ENCODE data around the gene PHF10.

The PHF10 gene

DNA sequence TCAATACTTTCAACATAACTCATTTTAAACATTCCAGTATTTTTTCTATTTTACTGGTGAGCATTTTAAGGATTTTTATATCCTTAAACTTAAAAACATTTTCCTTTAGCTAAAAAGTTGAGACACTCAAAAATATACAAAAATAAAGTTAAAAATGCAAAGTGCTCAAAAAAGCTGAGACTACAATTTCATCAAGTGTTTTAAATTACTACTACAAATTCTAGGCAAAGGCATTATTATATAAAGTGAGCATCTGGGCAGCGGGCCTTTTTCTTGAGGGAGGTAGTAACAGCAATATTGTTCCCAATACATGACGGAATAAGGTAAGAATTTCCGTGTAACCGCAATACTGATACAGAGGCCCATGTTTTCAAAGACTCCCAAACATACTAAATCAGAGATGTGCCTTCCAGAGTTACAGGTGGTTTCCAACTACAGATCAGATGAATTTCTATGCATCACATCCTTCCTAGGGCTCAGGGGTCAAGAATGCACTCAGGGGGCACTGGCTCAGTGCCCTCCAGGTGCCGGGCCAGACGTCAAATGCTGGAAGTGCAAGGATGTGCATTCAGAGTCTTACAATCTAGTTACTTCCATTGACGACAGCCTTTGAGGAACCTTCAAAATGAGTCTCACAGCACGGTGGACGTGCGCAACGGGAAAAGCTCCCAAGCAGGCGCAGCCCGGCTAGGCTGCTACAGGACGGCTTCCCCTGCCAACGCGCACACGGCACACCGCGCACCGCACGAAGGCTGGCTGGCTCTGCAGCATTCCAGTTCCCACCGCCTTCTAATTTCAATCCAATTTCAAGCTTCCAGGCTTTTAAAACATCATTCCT is 1.7 kb downstream of the PHF10 start:
- Histone ChIP-seq H3K4me1 (ENCODE audit: control insufficient read depth, insufficient read depth, low read length, unreplicated experiment) (peaks cover 11% of the 10 kb centered on the region), H2AFZ (ENCODE audit: low read length, unreplicated experiment) (peak overlapping the region; percentile 88), H3K27ac (ENCODE audit: low read depth, low read length) (peak overlapping the region; percentile 46; the same call in 1 of the 2 replicates)

DNA sequence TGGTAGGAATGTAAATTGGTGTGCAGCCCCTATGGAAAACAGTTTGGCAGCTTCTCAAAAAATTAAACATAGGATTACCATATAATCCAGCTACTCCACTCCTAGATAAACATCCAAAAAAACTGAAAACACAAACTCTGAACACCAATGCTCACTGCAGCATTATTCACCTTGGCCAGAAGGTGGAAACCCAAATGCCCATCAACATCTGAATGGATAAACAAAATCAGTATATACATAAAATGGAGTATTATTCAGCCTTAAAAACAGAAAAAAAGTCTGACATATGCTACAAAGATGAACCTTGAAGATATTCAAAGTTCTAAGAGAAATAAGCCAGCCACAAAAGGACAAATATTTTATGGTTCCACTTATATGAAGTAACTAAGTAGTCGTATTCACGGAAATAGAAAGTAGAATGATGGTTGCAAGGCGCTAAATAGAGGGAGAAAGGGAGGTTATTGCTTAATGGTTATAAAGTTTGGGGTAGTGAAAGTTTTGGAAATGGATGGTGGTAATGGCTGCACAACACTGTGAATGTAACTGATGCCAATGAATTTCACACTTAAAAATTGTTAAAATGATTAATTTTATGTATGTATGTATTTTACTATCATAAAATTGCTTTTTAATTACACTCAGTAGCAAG is 4.0 kb downstream of the PHF10 start:
- Histone ChIP-seq H3K79me2 (ENCODE audit: control insufficient read depth, insufficient read depth, low read length, unreplicated experiment) (peaks cover 24% of the 10 kb centered on the region), H2AFZ (ENCODE audit: low read length, unreplicated experiment) (no peak overlapping the region), H3K27ac (ENCODE audit: low read depth, low read length) (no peak overlapping the region)

More for the DNA sequence above, 1.7 kb downstream of the PHF10 start:
- H3K36me3 ChIP-seq (ENCODE audit: insufficient read depth, low read length) = no peaks in the 10 kb centered on the region
- H3K4me3 ChIP-seq (ENCODE audit: low read depth, low read length) = peak overlapping the region; percentile 90
- H3K27me3 ChIP-seq (ENCODE audit: insufficient read depth, low read length) = no peaks in the 10 kb centered on the region
- H3K79me2 ChIP-seq (ENCODE audit: control insufficient read depth, insufficient read depth, low read length, unreplicated experiment) = peaks cover 24% of the 10 kb centered on the region

DNA sequence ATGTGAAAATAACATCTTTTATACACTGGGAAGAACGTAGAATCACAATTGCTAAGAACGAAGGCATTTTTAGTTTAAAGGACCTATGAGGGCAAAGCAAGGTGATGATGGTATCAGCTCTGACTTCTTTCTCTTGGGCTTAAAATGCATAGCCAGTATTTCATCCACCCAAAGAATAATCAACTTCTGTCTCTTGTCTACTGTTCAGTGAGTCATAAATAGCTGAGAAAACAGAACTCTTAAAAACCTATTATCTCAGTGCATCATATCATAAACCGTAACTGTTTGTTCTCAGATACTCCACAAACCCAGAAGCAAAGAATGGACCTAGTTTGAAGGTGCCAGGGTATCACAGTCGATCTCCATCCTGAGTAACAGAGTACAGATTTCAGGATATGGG is 5.2 kb downstream of the PHF10 start:
- peaks cover 24% of the 10 kb centered on the region for H3K79me2 ChIP-seq (ENCODE audit: control insufficient read depth, insufficient read depth, low read length, unreplicated experiment)
- H3K27ac ChIP-seq (ENCODE audit: low read depth, low read length) = no peak overlapping the region
- H3K27me3 ChIP-seq (ENCODE audit: insufficient read depth, low read length) = no peaks in the 10 kb centered on the region
- peaks cover 11% of the 10 kb centered on the region for H3K4me1 ChIP-seq (ENCODE audit: control insufficient read depth, insufficient read depth, low read length, unreplicated experiment)
- no peak overlapping the region for H3K4me3 ChIP-seq (ENCODE audit: low read depth, low read length)
- no peak overlapping the region for H2AFZ ChIP-seq (ENCODE audit: low read length, unreplicated experiment)
- H3K36me3 ChIP-seq (ENCODE audit: insufficient read depth, low read length) = no peaks in the 10 kb centered on the region

More for the DNA sequence above, 4.0 kb downstream of the PHF10 start:
- H3K4me1 ChIP-seq (ENCODE audit: control insufficient read depth, insufficient read depth, low read length, unreplicated experiment) = peaks cover 11% of the 10 kb centered on the region
- no peaks in the 10 kb centered on the region for H3K36me3 ChIP-seq (ENCODE audit: insufficient read depth, low read length)
- no peaks in the 10 kb centered on the region for H3K27me3 ChIP-seq (ENCODE audit: insufficient read depth, low read length)
- H3K4me3 ChIP-seq (ENCODE audit: low read depth, low read length) = no peak overlapping the region

DNA sequence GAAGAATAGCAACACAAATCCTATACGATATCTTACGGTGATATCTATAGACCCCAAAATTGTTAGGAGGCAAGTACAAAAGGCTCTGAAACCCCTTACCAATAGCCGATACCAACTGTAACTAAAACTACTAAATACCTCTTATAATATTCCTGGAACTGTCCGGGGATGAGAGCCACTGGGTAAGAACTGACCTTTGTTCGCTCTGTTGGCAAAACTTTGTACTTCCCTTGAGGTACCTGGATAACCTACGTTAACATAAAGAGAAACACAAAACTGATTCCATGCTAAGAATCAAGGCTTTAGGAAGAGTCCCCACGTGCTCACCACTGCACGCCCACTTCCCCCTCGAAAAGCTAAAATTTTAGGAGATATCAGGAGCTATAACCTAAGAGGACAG is 9.7 kb downstream of the PHF10 start:
- no peak overlapping the region for H2AFZ ChIP-seq (ENCODE audit: low read length, unreplicated experiment)
- H3K36me3 ChIP-seq (ENCODE audit: insufficient read depth, low read length) = peaks cover 9% of the 10 kb centered on the region; the same call in 1 of the 2 replicates
- no peak overlapping the region for H3K4me3 ChIP-seq (ENCODE audit: low read depth, low read length)
- no peaks in the 10 kb centered on the region for H3K4me1 ChIP-seq (ENCODE audit: control insufficient read depth, insufficient read depth, low read length, unreplicated experiment)
- H3K79me2 ChIP-seq (ENCODE audit: control insufficient read depth, insufficient read depth, low read length, unreplicated experiment) = peaks cover 6% of the 10 kb centered on the region
- H3K27ac ChIP-seq (ENCODE audit: low read depth, low read length) = no peak overlapping the region
- no peaks in the 10 kb centered on the region for H3K27me3 ChIP-seq (ENCODE audit: insufficient read depth, low read length)

DNA sequence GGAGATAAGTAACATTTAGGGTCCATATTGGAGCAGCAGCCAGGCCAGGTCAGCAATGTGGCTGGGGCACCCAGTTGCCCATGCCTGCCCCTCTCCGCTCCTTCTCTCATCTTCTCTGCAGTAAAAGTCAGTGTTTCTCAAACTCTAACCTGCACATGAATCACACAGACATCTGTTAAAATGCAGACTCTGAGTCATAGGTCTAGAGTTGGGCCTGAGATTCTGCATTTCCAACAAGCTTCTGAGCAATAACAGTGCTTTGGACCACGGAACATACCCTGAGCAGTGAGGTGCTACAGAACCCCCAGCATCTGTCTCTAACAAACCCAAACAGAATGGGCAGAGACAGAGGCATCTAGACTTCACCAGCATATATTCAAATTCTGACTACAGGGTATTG is 10.1 kb downstream of the PHF10 start:
- Histone ChIP-seq H3K27me3 (ENCODE audit: insufficient read depth, low read length) (no peaks in the 10 kb centered on the region), H3K4me1 (ENCODE audit: control insufficient read depth, insufficient read depth, low read length, unreplicated experiment) (no peaks in the 10 kb centered on the region), H2AFZ (ENCODE audit: low read length, unreplicated experiment) (no peak overlapping the region), H3K27ac (ENCODE audit: low read depth, low read length) (no peak overlapping the region), H3K36me3 (ENCODE audit: insufficient read depth, low read length) (peaks cover 9% of the 10 kb centered on the region; the same call in 1 of the 2 replicates), H3K4me3 (ENCODE audit: low read depth, low read length) (no peak overlapping the region), H3K79me2 (ENCODE audit: control insufficient read depth, insufficient read depth, low read length, unreplicated experiment) (peaks cover 3% of the 10 kb centered on the region)

DNA sequence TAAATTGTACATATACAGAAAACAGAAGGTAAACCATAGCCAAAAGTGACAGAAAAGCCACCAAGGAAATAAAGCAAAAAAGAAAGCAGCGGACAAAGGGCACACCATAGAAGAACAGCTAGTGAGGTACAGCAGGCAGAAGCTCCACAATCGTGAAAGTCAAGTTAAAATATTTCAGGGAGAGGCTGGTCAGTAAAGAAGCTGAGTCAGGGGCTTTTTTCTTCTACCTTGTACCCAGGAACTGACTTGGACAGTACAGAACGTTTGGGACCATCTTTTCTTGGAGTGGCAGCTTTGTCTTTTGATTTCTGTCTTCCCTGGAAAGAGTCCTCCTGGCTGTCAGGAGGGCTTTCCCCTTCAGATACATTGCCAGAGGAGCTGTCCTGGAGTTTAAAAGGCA is 14.3 kb downstream of the PHF10 start:
- H3K4me3 ChIP-seq (ENCODE audit: low read depth, low read length) = no peak overlapping the region
- no peaks in the 10 kb centered on the region for H3K27me3 ChIP-seq (ENCODE audit: insufficient read depth, low read length)
- H2AFZ ChIP-seq (ENCODE audit: low read length, unreplicated experiment) = no peak overlapping the region
- H3K4me1 ChIP-seq (ENCODE audit: control insufficient read depth, insufficient read depth, low read length, unreplicated experiment) = peaks cover under 1% of the 10 kb centered on the region
- no peaks in the 10 kb centered on the region for H3K79me2 ChIP-seq (ENCODE audit: control insufficient read depth, insufficient read depth, low read length, unreplicated experiment)
- H3K36me3 ChIP-seq (ENCODE audit: insufficient read depth, low read length) = peaks cover 11% of the 10 kb centered on the region
- no peak overlapping the region for H3K27ac ChIP-seq (ENCODE audit: low read depth, low read length)

DNA sequence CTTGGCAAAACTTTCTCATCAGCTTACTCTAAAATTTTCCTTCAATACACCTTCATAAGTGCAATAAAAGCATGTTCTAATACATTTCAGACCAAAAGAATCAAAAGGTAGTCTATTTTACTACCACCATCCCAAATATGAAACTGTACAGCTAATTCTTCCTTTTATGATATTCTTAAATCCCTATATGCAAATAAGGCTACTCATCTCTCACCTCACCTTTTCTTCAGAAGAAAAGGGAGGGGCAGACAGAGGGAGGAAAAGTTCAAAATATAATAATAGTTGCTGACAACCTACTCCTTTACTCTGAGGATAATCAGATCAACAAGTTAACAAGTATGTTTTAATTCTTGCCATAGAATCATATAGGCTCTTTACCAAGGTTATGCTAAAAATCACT is 15.0 kb downstream of the PHF10 start:
- Histone ChIP-seq H3K27me3 (ENCODE audit: insufficient read depth, low read length) (no peaks in the 10 kb centered on the region), H3K36me3 (ENCODE audit: insufficient read depth, low read length) (peaks cover 14% of the 10 kb centered on the region), H3K4me1 (ENCODE audit: control insufficient read depth, insufficient read depth, low read length, unreplicated experiment) (peaks cover 4% of the 10 kb centered on the region), H2AFZ (ENCODE audit: low read length, unreplicated experiment) (no peak overlapping the region), H3K4me3 (ENCODE audit: low read depth, low read length) (no peak overlapping the region), H3K79me2 (ENCODE audit: control insufficient read depth, insufficient read depth, low read length, unreplicated experiment) (peaks cover 2% of the 10 kb centered on the region), H3K27ac (ENCODE audit: low read depth, low read length) (no peak overlapping the region)

DNA sequence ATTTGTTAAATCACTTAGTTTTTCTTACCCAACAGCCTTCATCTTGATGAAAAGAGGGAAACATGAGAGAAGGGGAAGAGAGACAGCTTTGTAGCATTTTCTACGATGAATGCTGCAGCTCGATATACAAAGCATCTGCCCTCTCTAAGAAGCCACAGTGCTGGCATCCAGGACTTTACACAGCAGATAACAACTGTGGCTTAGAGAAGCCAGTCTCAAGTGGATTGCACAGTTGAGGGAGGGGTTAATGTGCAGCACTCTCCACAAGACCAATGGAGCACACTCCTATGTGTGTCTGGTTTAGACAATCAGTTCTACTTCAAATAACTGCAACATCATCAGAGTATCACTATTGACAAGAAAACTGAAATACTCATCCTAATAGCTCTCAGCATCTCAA is 16.5 kb downstream of the PHF10 start:
- peaks cover 14% of the 10 kb centered on the region for H3K36me3 ChIP-seq (ENCODE audit: insufficient read depth, low read length)
- peaks cover 17% of the 10 kb centered on the region for H3K79me2 ChIP-seq (ENCODE audit: control insufficient read depth, insufficient read depth, low read length, unreplicated experiment)
- H3K27ac ChIP-seq (ENCODE audit: low read depth, low read length) = no peak overlapping the region
- H2AFZ ChIP-seq (ENCODE audit: low read length, unreplicated experiment) = no peak overlapping the region
- H3K4me1 ChIP-seq (ENCODE audit: control insufficient read depth, insufficient read depth, low read length, unreplicated experiment) = peaks cover 15% of the 10 kb centered on the region
- no peaks in the 10 kb centered on the region for H3K27me3 ChIP-seq (ENCODE audit: insufficient read depth, low read length)
- H3K4me3 ChIP-seq (ENCODE audit: low read depth, low read length) = no peak overlapping the region

DNA sequence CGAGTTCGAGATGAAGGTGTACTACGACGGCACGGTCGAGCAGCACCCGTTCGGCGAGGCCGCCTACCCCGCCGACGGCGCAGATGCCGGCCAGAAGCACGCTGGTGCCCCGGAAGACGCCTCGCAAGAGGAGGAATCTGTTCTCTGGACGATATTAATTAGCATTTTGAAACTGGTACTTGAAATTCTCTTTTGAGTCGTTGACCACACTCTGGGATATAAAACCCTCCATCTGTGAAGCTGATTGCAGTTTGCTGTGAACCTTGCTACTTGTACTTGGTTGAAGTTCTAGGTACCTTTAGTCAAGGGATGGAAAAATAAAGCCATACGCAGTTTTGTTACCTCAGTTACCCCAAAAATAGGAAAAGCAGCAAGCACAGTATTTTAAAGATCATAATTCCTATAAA is 21.5 kb downstream of the PHF10 start:
- no peaks in the 10 kb centered on the region for H3K27me3 ChIP-seq (ENCODE audit: insufficient read depth, low read length)
- peaks cover 40% of the 10 kb centered on the region for H3K79me2 ChIP-seq (ENCODE audit: control insufficient read depth, insufficient read depth, low read length, unreplicated experiment)
- peak overlapping the region; percentile 63 for H2AFZ ChIP-seq (ENCODE audit: low read length, unreplicated experiment)
- H3K36me3 ChIP-seq (ENCODE audit: insufficient read depth, low read length) = peaks cover 5% of the 10 kb centered on the region
- peaks cover 29% of the 10 kb centered on the region for H3K4me1 ChIP-seq (ENCODE audit: control insufficient read depth, insufficient read depth, low read length, unreplicated experiment)
- H3K4me3 ChIP-seq (ENCODE audit: low read depth, low read length) = peak overlapping the region; percentile 96
- peak overlapping the region; percentile 69; the same call in 1 of the 2 replicates for H3K27ac ChIP-seq (ENCODE audit: low read depth, low read length)

DNA sequence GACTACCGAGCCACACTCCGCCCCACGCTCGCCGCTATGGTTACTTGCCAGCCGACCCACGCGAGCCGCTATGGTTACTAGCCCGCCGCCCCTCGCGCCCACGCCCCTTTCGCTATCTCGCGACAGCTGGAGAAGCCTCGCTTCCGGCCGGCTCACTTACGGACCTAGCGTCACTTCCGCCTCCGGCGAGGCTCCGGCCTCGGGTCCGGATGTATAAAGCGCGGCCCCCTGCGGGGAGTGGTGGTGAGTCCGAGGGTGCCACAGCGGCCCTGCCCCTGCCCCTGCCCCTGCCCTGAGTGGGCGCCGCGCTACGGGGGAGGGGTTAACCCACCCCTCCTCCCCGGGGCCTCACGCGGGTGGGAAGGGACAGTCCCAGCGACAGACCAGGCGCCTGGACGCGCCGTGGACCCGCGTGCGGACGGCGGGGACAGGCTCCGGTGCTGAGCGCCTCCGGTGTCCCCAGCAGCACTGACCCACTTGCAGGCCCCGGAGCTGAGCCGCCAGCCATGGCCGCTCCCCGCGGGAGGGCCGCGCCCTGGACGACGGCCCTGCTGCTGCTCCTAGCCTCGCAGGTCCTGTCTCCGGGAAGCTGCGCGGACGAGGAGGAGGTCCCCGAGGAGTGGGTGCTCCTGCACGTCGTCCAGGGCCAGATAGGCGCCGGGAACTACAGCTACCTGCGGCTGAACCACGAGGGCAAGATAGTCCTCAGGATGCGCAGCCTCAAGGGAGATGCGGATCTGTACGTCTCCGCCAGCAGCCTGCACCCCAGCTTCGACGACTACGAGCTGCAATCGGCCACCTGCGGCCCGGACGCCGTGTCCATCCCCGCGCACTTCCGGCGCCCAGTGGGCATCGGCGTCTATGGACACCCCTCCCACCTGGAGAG is 22.1 kb downstream of the PHF10 start, which contains the start of the genes C6orf120 and WDR27:
TSS of gene C6orf120 (plus strand) at position 173 of the 886 bp plus-strand sequence. CDS start at position 507, 334 bp downstream.
TSS of gene WDR27 (minus strand) at position 76 of the 886 bp plus-strand sequence. CDS start 13,024 bp downstream, outside the sequence.
- H3K27me3 ChIP-seq (ENCODE audit: insufficient read depth, low read length) = no peaks in the 10 kb centered on the region
- H3K36me3 ChIP-seq (ENCODE audit: insufficient read depth, low read length) = peaks cover 5% of the 10 kb centered on the region
- H3K4me1 ChIP-seq (ENCODE audit: control insufficient read depth, insufficient read depth, low read length, unreplicated experiment) = peaks cover 33% of the 10 kb centered on the region
- peak within 1 kb of the TSS; percentile 93 for H2AFZ ChIP-seq (ENCODE audit: low read length, unreplicated experiment)
- H3K79me2 ChIP-seq (ENCODE audit: control insufficient read depth, insufficient read depth, low read length, unreplicated experiment) = peaks cover 42% of the 10 kb centered on the region
- H3K4me3 ChIP-seq (ENCODE audit: low read depth, low read length) = peak within 1 kb of the TSS; percentile 96
- H3K27ac ChIP-seq (ENCODE audit: low read depth, low read length) = peak within 1 kb of the TSS; percentile 69

All from ACC112 (cell line).